ENCODE data around the gene WWOX.

WWOX gene

DNA sequence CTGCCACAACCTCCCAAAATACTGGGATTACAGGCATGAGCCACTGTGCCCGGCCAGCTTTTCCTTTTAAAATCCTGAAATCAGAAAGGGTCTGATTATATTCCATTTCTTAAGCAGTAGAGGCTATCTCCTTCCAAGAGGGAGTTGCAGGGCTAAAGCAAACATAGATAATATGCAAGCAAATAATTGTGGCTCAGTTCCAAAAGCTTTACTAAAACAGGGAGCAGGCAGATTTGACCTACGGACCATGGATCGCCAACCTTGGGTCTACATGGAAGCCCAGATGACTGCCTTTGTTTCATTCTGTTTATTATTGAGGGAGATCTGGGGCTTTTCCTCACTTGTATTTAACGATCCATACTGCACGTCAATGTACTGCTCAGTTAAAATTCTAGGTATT lies 38.6 kb upstream of the WWOX start:
- Histone ChIP-seq H3K4ac (ENCODE audit: low read depth, low read length) (no peak overlapping the region), H4K5ac (ENCODE audit: low read length) (no peak overlapping the region), H3K4me2 (ENCODE audit: low read length) (no peak overlapping the region), H3K23ac (ENCODE audit: low read length) (no peak overlapping the region), H3K27me3 (ENCODE audit: insufficient read depth, low read length, poor library complexity) (peaks cover 7% of the 10 kb centered on the region), H2BK15ac (replicated peaks; ENCODE audit: low read depth) (no peak overlapping the region), H2AK5ac (ENCODE audit: low read length) (no peak overlapping the region), H3K4me3 (ENCODE audit: low read length) (no peak overlapping the region), H3K4me1 (ENCODE audit: control insufficient read depth, low read depth, low read length) (no peaks in the 10 kb centered on the region), H3K56ac (ENCODE audit: low read length) (no peak overlapping the region), H3K9ac (ENCODE audit: low read length) (no peak overlapping the region), H2BK120ac (ENCODE audit: low read depth, low read length) (no peak overlapping the region), H4K8ac (ENCODE audit: low read depth, low read length) (no peak overlapping the region), H2BK5ac (ENCODE audit: low read length) (no peak overlapping the region), H3K36me3 (ENCODE audit: control insufficient read depth, insufficient read depth, low read length) (no peaks in the 10 kb centered on the region), H3K18ac (ENCODE audit: low read length) (no peak overlapping the region), H3K79me2 (ENCODE audit: control insufficient read depth, insufficient read depth, low read length) (no peaks in the 10 kb centered on the region), H3K27ac (ENCODE audit: low read depth, low read length) (no peak overlapping the region), H3K79me1 (ENCODE audit: low read length) (no peaks in the 10 kb centered on the region)
- WGBS (ENCODE audit: extremely low coverage, insufficient coverage, low lambda C conversion rate) = no CpG with 5 or more reads among the region's 5 CpGs
- no peak for DNase-seq

- no peak for DNase-seq
- H3K27me3 ChIP-seq (ENCODE audit: insufficient read depth, low read length, poor library complexity) = peaks cover 9% of the 10 kb centered on the region
- no peak overlapping the region for H3K23ac ChIP-seq (ENCODE audit: low read length)
- no peaks in the 10 kb centered on the region for H3K79me1 ChIP-seq (ENCODE audit: low read length)
- H3K9ac ChIP-seq (ENCODE audit: low read length) = no peak overlapping the region
- no peaks in the 10 kb centered on the region for H3K79me2 ChIP-seq (ENCODE audit: control insufficient read depth, insufficient read depth, low read length)
- no peak overlapping the region for H2BK5ac ChIP-seq (ENCODE audit: low read length)
- H3K4me3 ChIP-seq (ENCODE audit: low read length) = no peak overlapping the region
- no peak overlapping the region for H3K18ac ChIP-seq (ENCODE audit: low read length)
- no CpG with 5 or more reads among the region's 4 CpGs for WGBS (ENCODE audit: extremely low coverage, insufficient coverage, low lambda C conversion rate)
- no peaks in the 10 kb centered on the region for H3K4me1 ChIP-seq (ENCODE audit: control insufficient read depth, low read depth, low read length)
- no peak overlapping the region for H3K27ac ChIP-seq (ENCODE audit: low read depth, low read length)
- H3K4ac ChIP-seq (ENCODE audit: low read depth, low read length) = no peak overlapping the region
- no peak overlapping the region for H4K8ac ChIP-seq (ENCODE audit: low read depth, low read length)
- no peak overlapping the region for H3K4me2 ChIP-seq (ENCODE audit: low read length)
- no peak overlapping the region for H2BK15ac ChIP-seq (replicated peaks; ENCODE audit: low read depth)
- no peaks in the 10 kb centered on the region for H3K36me3 ChIP-seq (ENCODE audit: control insufficient read depth, insufficient read depth, low read length)
- no peak overlapping the region for H3K56ac ChIP-seq (ENCODE audit: low read length)
- H2BK120ac ChIP-seq (ENCODE audit: low read depth, low read length) = no peak overlapping the region
- no peak overlapping the region for H4K5ac ChIP-seq (ENCODE audit: low read length)
- no peak overlapping the region for H2AK5ac ChIP-seq (ENCODE audit: low read length)
Measured at GRCh38 chr16:78065319-78065718, 34.1 kb upstream of the WWOX start.

GRCh38 chr16:78069913-78070312 lies 29.5 kb upstream of the WWOX start:
- H3K4me1 ChIP-seq (ENCODE audit: control insufficient read depth, low read depth, low read length) = no peaks in the 10 kb centered on the region
- H2BK15ac ChIP-seq (replicated peaks; ENCODE audit: low read depth) = no peak overlapping the region
- H3K27me3 ChIP-seq (ENCODE audit: insufficient read depth, low read length, poor library complexity) = peaks cover 26% of the 10 kb centered on the region
- no peak overlapping the region for H4K5ac ChIP-seq (ENCODE audit: low read length)
- no peak overlapping the region for H3K27ac ChIP-seq (ENCODE audit: low read depth, low read length)
- H3K79me1 ChIP-seq (ENCODE audit: low read length) = no peaks in the 10 kb centered on the region
- no peak overlapping the region for H3K23ac ChIP-seq (ENCODE audit: low read length)
- H2AK5ac ChIP-seq (ENCODE audit: low read length) = no peak overlapping the region
- H2BK120ac ChIP-seq (ENCODE audit: low read depth, low read length) = no peak overlapping the region
- H3K36me3 ChIP-seq (ENCODE audit: control insufficient read depth, insufficient read depth, low read length) = no peaks in the 10 kb centered on the region
- H3K4ac ChIP-seq (ENCODE audit: low read depth, low read length) = no peak overlapping the region
- no peak for DNase-seq
- no peak overlapping the region for H3K56ac ChIP-seq (ENCODE audit: low read length)
- H4K8ac ChIP-seq (ENCODE audit: low read depth, low read length) = no peak overlapping the region
- no CpG with 5 or more reads among the region's 5 CpGs for WGBS (ENCODE audit: extremely low coverage, insufficient coverage, low lambda C conversion rate)
- no peak overlapping the region for H3K4me2 ChIP-seq (ENCODE audit: low read length)
- no peak overlapping the region for H2BK5ac ChIP-seq (ENCODE audit: low read length)
- H3K18ac ChIP-seq (ENCODE audit: low read length) = no peak overlapping the region
- H3K79me2 ChIP-seq (ENCODE audit: control insufficient read depth, insufficient read depth, low read length) = no peaks in the 10 kb centered on the region
- no peak overlapping the region for H3K4me3 ChIP-seq (ENCODE audit: low read length)
- no peak overlapping the region for H3K9ac ChIP-seq (ENCODE audit: low read length)

DNA sequence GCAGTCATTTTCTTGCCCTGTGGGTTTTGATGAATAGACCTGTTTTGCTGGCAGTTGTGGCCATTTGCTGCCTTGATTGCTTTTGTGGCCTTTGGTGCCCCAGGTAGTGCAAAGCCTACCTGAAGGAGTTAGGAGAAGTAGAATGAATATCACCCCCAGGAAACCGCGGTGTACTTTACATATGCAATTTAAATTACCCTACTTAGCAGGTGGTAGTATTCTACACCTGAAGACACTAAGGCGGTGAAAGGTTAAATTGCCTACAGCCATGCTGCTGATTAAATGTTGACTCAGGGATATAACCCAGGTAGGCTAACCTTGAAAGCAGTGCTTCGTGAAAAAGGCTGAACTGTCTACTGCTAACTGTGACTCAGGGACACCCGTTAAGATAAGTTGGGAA lies 27.2 kb upstream of the WWOX start:
- Histone ChIP-seq H3K4ac (ENCODE audit: low read depth, low read length) (no peak overlapping the region), H3K56ac (ENCODE audit: low read length) (no peak overlapping the region), H3K23ac (ENCODE audit: low read length) (no peak overlapping the region), H4K8ac (ENCODE audit: low read depth, low read length) (no peak overlapping the region), H4K5ac (ENCODE audit: low read length) (no peak overlapping the region), H3K79me1 (ENCODE audit: low read length) (no peaks in the 10 kb centered on the region), H3K4me2 (ENCODE audit: low read length) (no peak overlapping the region), H2BK15ac (replicated peaks; ENCODE audit: low read depth) (no peak overlapping the region), H3K18ac (ENCODE audit: low read length) (no peak overlapping the region), H2BK5ac (ENCODE audit: low read length) (no peak overlapping the region), H2BK120ac (ENCODE audit: low read depth, low read length) (no peak overlapping the region), H3K27me3 (ENCODE audit: insufficient read depth, low read length, poor library complexity) (peaks cover 27% of the 10 kb centered on the region), H3K4me1 (ENCODE audit: control insufficient read depth, low read depth, low read length) (no peaks in the 10 kb centered on the region), H3K79me2 (ENCODE audit: control insufficient read depth, insufficient read depth, low read length) (no peaks in the 10 kb centered on the region), H3K36me3 (ENCODE audit: control insufficient read depth, insufficient read depth, low read length) (no peaks in the 10 kb centered on the region), H3K4me3 (ENCODE audit: low read length) (no peak overlapping the region), H3K9ac (ENCODE audit: low read length) (no peak overlapping the region), H3K27ac (ENCODE audit: low read depth, low read length) (no peak overlapping the region), H2AK5ac (ENCODE audit: low read length) (no peak overlapping the region)
- DNase-seq = peak; percentile 69
- no CpG with 5 or more reads among the region's 5 CpGs for WGBS (ENCODE audit: extremely low coverage, insufficient coverage, low lambda C conversion rate)

GRCh38 chr16:78075800-78076199 lies 23.7 kb upstream of the WWOX start:
- DNase-seq = peak; percentile 14
- Histone ChIP-seq H4K5ac (ENCODE audit: low read length) (no peak overlapping the region), H3K27me3 (ENCODE audit: insufficient read depth, low read length, poor library complexity) (peaks cover 26% of the 10 kb centered on the region), H4K8ac (ENCODE audit: low read depth, low read length) (no peak overlapping the region), H2BK120ac (ENCODE audit: low read depth, low read length) (no peak overlapping the region), H3K79me1 (ENCODE audit: low read length) (no peaks in the 10 kb centered on the region), H3K4me1 (ENCODE audit: control insufficient read depth, low read depth, low read length) (no peaks in the 10 kb centered on the region), H2BK5ac (ENCODE audit: low read length) (no peak overlapping the region), H3K4me2 (ENCODE audit: low read length) (no peak overlapping the region), H3K4me3 (ENCODE audit: low read length) (no peak overlapping the region), H3K23ac (ENCODE audit: low read length) (no peak overlapping the region), H3K79me2 (ENCODE audit: control insufficient read depth, insufficient read depth, low read length) (no peaks in the 10 kb centered on the region), H2AK5ac (ENCODE audit: low read length) (no peak overlapping the region), H3K36me3 (ENCODE audit: control insufficient read depth, insufficient read depth, low read length) (no peaks in the 10 kb centered on the region), H3K4ac (ENCODE audit: low read depth, low read length) (no peak overlapping the region), H3K18ac (ENCODE audit: low read length) (no peak overlapping the region), H3K9ac (ENCODE audit: low read length) (no peak overlapping the region), H2BK15ac (replicated peaks; ENCODE audit: low read depth) (no peak overlapping the region), H3K56ac (ENCODE audit: low read length) (no peak overlapping the region), H3K27ac (ENCODE audit: low read depth, low read length) (no peak overlapping the region)
- WGBS (ENCODE audit: extremely low coverage, insufficient coverage, low lambda C conversion rate) = no CpG with 5 or more reads among the region's 3 CpGs

GRCh38 chr16:78081341-78081740 lies 18.1 kb upstream of the WWOX start:
- WGBS (ENCODE audit: extremely low coverage, insufficient coverage, low lambda C conversion rate) = no CpG with 5 or more reads among the region's 4 CpGs

More at GRCh38 chr16:78081341-78081740, 18.1 kb upstream of the WWOX start:
- Histone ChIP-seq H3K4me1 (ENCODE audit: control insufficient read depth, low read depth, low read length) (no peaks in the 10 kb centered on the region), H3K79me1 (ENCODE audit: low read length) (no peaks in the 10 kb centered on the region), H3K79me2 (ENCODE audit: control insufficient read depth, insufficient read depth, low read length) (no peaks in the 10 kb centered on the region), H3K18ac (ENCODE audit: low read length) (no peak overlapping the region), H2BK5ac (ENCODE audit: low read length) (no peak overlapping the region), H2BK120ac (ENCODE audit: low read depth, low read length) (no peak overlapping the region), H3K36me3 (ENCODE audit: control insufficient read depth, insufficient read depth, low read length) (no peaks in the 10 kb centered on the region), H4K8ac (ENCODE audit: low read depth, low read length) (no peak overlapping the region), H4K5ac (ENCODE audit: low read length) (no peak overlapping the region), H3K23ac (ENCODE audit: low read length) (no peak overlapping the region), H3K27ac (ENCODE audit: low read depth, low read length) (no peak overlapping the region), H2AK5ac (ENCODE audit: low read length) (no peak overlapping the region), H3K4me2 (ENCODE audit: low read length) (no peak overlapping the region), H2BK15ac (replicated peaks; ENCODE audit: low read depth) (no peak overlapping the region), H3K56ac (ENCODE audit: low read length) (no peak overlapping the region), H3K9ac (ENCODE audit: low read length) (no peak overlapping the region), H3K4me3 (ENCODE audit: low read length) (no peak overlapping the region), H3K27me3 (ENCODE audit: insufficient read depth, low read length, poor library complexity) (peaks cover 7% of the 10 kb centered on the region), H3K4ac (ENCODE audit: low read depth, low read length) (no peak overlapping the region)
- DNase-seq = no peak

Measured in mesendoderm (in vitro differentiated cells).